ENCODE data around the gene JMJD4. TPM values are rescaled to one million over a fixed set of nuclear protein-coding genes. Genes with fewer than 3 reads are reported as not detected.

The JMJD4 gene
- total RNA-seq, 1 donor from 2014 or later: 26.6 TPM

GRCh38 chr1:227771771-227772170 is 36.7 kb upstream of the JMJD4 start:
- Mint-ChIP-seq H3K27ac (ENCODE audit: unreplicated experiment) (no peak overlapping the region), H3K9me3 (ENCODE audit: unreplicated experiment) (peaks cover 12% of the 10 kb centered on the region), H3K4me1 (ENCODE audit: low read depth, unreplicated experiment) (peaks cover 20% of the 10 kb centered on the region), H3K27me3 (ENCODE audit: unreplicated experiment) (peaks cover 12% of the 10 kb centered on the region), H3K4me3 (ENCODE audit: unreplicated experiment) (no peak overlapping the region), H3K36me3 (ENCODE audit: unreplicated experiment) (peaks cover 8% of the 10 kb centered on the region)
- TF ChIP-seq CTCF (IDR thresholded peaks at IDR 0.05; ENCODE audit: partially characterized antibody, unreplicated experiment): no peak
- DNase-seq: no peak

GRCh38 chr1:227771326-227771725 is 36.2 kb upstream of the JMJD4 start:
- Mint-ChIP-seq H3K27ac (ENCODE audit: unreplicated experiment) (no peak overlapping the region), H3K4me1 (ENCODE audit: low read depth, unreplicated experiment) (peaks cover 22% of the 10 kb centered on the region), H3K36me3 (ENCODE audit: unreplicated experiment) (peaks cover 8% of the 10 kb centered on the region), H3K9me3 (ENCODE audit: unreplicated experiment) (peaks cover 12% of the 10 kb centered on the region), H3K27me3 (ENCODE audit: unreplicated experiment) (peaks cover 12% of the 10 kb centered on the region), H3K4me3 (ENCODE audit: unreplicated experiment) (no peak overlapping the region)
- no peak for DNase-seq
- no peak for TF ChIP-seq CTCF (IDR thresholded peaks at IDR 0.05; ENCODE audit: partially characterized antibody, unreplicated experiment)

- no peak for DNase-seq
- peaks cover 12% of the 10 kb centered on the region for H3K27me3 Mint-ChIP-seq (ENCODE audit: unreplicated experiment)
- H3K4me1 Mint-ChIP-seq (ENCODE audit: low read depth, unreplicated experiment): peaks cover 22% of the 10 kb centered on the region
- H3K27ac Mint-ChIP-seq (ENCODE audit: unreplicated experiment): no peak overlapping the region
- H3K9me3 Mint-ChIP-seq (ENCODE audit: unreplicated experiment): peaks cover 12% of the 10 kb centered on the region
- no peak overlapping the region for H3K4me3 Mint-ChIP-seq (ENCODE audit: unreplicated experiment)
- TF ChIP-seq CTCF (IDR thresholded peaks at IDR 0.05; ENCODE audit: partially characterized antibody, unreplicated experiment): no peak
- H3K36me3 Mint-ChIP-seq (ENCODE audit: unreplicated experiment): peaks cover 8% of the 10 kb centered on the region
These were observed 35.7 kb upstream of the JMJD4 start for GRCh38 chr1:227770812-227771211.

- Mint-ChIP-seq H3K36me3 (ENCODE audit: unreplicated experiment) (peaks cover 8% of the 10 kb centered on the region), H3K27ac (ENCODE audit: unreplicated experiment) (peak overlapping the region; percentile 33), H3K4me1 (ENCODE audit: low read depth, unreplicated experiment) (peaks cover 21% of the 10 kb centered on the region), H3K9me3 (ENCODE audit: unreplicated experiment) (peaks cover 11% of the 10 kb centered on the region), H3K4me3 (ENCODE audit: unreplicated experiment) (no peak overlapping the region), H3K27me3 (ENCODE audit: unreplicated experiment) (peaks cover 12% of the 10 kb centered on the region)
- no peak for DNase-seq
- no peak for TF ChIP-seq CTCF (IDR thresholded peaks at IDR 0.05; ENCODE audit: partially characterized antibody, unreplicated experiment)
These were observed 34.9 kb upstream of the JMJD4 start for GRCh38 chr1:227769936-227770494.

- Mint-ChIP-seq H3K27me3 (ENCODE audit: unreplicated experiment) (peaks cover 12% of the 10 kb centered on the region), H3K27ac (ENCODE audit: unreplicated experiment) (peak overlapping the region; percentile 33), H3K36me3 (ENCODE audit: unreplicated experiment) (peaks cover 8% of the 10 kb centered on the region), H3K9me3 (ENCODE audit: unreplicated experiment) (peaks cover 11% of the 10 kb centered on the region), H3K4me1 (ENCODE audit: low read depth, unreplicated experiment) (peaks cover 22% of the 10 kb centered on the region), H3K4me3 (ENCODE audit: unreplicated experiment) (no peak overlapping the region)
- DNase-seq: no peak
- no peak for TF ChIP-seq CTCF (IDR thresholded peaks at IDR 0.05; ENCODE audit: partially characterized antibody, unreplicated experiment)
These were observed 34.2 kb upstream of the JMJD4 start for GRCh38 chr1:227769047-227769935.

Measured in glutamatergic neuron (in vitro differentiated cells).